Tibial nerve (tissue), 4 donors: ENCODE results near the gene ZNF467. TPM values are rescaled to one million over a fixed set of nuclear protein-coding genes. Genes with fewer than 3 reads are reported as not detected.

Source experiments
- DNase-seq, 2 donors: peaks; one replicate each; pipeline ENCODE4 v3.0.0-alpha.2; 2019; ENCODE audit warnings: low spot score in 2 of 2
- H3K27ac ChIP-seq, 4 donors: fragments of 200-600 bp; sonication (generic) in 3 of 4; one replicate each; pipeline ENCODE4 v1.5.1; 2017 to 2019; ENCODE audit warnings: mild to moderate bottlenecking in 1 of 4
- H3K27me3 ChIP-seq, 2 donors: fragments of 200-600 bp; sonication (generic) in 1 of 2; one replicate each; pipeline versions ENCODE4 v1.5.1 to v1.6.0; 2017 to 2019
- H3K36me3 ChIP-seq, 3 donors: fragments of 200-600 bp; sonication (generic); one replicate each; pipeline ENCODE4 v1.5.1; 2018 to 2019
- H3K4me1 ChIP-seq, 4 donors: fragments of 200-600 bp; sonication (generic) in 3 of 4; one replicate each; pipeline ENCODE4 v1.5.1; 2017 to 2019
- H3K4me3 ChIP-seq, 4 donors: fragments of 200-600 bp; sonication (generic) in 3 of 4; one replicate each; pipeline ENCODE4 v1.5.1; 2017 to 2019; ENCODE audit warnings: mild to moderate bottlenecking in 1 of 4, moderate library complexity in 1 of 4
- H3K9me3 ChIP-seq, 4 donors: fragments of 200-600 bp; sonication (generic) in 3 of 4; one replicate each; pipeline ENCODE4 v1.5.1; 2017 to 2019
- EP300 ChIP-seq, 2 donors: sonication (generic); formaldehyde crosslinking; IDR thresholded peaks; one replicate each; pipeline ENCODE4 v1.6.1; 2017; ENCODE audit warnings: antibody characterized with exemption in 2 of 2, mild to moderate bottlenecking in 1 of 2
- POLR2A ChIP-seq, 2 donors: fragments of 450-650 bp; IDR thresholded peaks; one replicate each; pipeline ENCODE4 v1.6.1; 2017; ENCODE audit warnings: antibody characterized with exemption in 2 of 2, mild to moderate bottlenecking in 2 of 2, moderate library complexity in 2 of 2
- WGBS, 2 donors: methylation state at CpG; one replicate each; pipeline ENCODE4 v1.1.5; 2018; 5-methylcytosine and 5-hydroxymethylcytosine counted together
- total RNA-seq, 4 donors: library from RNA; depleted of rRNA; stranded (reverse); fragments of >200 nt; gene quantifications; one replicate each; pipeline ENCODE4 v1.1.0, GENCODE V29; 2016
- TF ChIP-seq, protein P1 (sequence below), 5 experiments: fragments of 200-600 bp in 3 of 5; fragments of 450-650 bp in 2 of 5; sonication (generic) in 3 of 5; IDR thresholded peaks; one replicate each; pipeline ENCODE4 v1.5.1; 2016 to 2019; ENCODE audit warnings: antibody characterized with exemption in 5 of 5, mild to moderate bottlenecking in 3 of 5, moderate library complexity in 2 of 5

Gene ZNF467
- total RNA-seq, 4 donors from 2014 or later, result 3.3 to 15.9 (median 5.5) TPM

DNA sequence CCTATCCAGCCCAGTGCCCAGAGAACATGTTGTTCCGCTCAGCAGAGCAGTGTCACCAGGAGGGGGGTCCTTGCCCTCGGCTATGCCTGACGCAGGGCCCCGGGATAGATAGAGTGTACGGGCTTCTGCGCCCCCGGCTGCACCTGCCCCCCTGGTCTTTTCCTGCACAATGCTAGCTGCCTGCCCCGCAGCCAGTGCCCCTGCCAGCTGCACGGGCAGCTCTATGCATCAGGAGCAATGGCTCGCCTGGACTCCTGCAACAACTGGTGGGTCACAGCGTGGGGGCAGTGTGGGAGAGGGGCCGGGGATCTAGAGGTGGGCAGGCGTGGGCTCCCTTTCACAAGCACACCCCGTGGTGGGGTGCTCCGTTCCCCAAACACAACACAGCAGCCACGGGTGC is 33.3 kb upstream of the ZNF467 start:
- Histone ChIP-seq H3K9me3 (no peaks in the 10 kb centered on the region), H3K27me3 (no peaks in the 10 kb centered on the region), H3K4me3 (no peak overlapping the region), H3K27ac (no peak overlapping the region), H3K36me3 (no peaks in the 10 kb centered on the region), H3K4me1 (no peaks in the 10 kb centered on the region)
- no peak for TF ChIP-seq EP300 (IDR thresholded peaks at IDR 0.05)
- TF ChIP-seq POLR2A (IDR thresholded peaks at IDR 0.05), result no peak
- TF ChIP-seq, protein P1, sequence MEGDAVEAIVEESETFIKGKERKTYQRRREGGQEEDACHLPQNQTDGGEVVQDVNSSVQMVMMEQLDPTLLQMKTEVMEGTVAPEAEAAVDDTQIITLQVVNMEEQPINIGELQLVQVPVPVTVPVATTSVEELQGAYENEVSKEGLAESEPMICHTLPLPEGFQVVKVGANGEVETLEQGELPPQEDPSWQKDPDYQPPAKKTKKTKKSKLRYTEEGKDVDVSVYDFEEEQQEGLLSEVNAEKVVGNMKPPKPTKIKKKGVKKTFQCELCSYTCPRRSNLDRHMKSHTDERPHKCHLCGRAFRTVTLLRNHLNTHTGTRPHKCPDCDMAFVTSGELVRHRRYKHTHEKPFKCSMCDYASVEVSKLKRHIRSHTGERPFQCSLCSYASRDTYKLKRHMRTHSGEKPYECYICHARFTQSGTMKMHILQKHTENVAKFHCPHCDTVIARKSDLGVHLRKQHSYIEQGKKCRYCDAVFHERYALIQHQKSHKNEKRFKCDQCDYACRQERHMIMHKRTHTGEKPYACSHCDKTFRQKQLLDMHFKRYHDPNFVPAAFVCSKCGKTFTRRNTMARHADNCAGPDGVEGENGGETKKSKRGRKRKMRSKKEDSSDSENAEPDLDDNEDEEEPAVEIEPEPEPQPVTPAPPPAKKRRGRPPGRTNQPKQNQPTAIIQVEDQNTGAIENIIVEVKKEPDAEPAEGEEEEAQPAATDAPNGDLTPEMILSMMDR (IDR thresholded peaks at IDR 0.05), result no peak
- DNase-seq, result no peak
- 76 to 77% methylated on average over 14 to 16 of the region's 16 CpGs for WGBS, 2 donors

DNA sequence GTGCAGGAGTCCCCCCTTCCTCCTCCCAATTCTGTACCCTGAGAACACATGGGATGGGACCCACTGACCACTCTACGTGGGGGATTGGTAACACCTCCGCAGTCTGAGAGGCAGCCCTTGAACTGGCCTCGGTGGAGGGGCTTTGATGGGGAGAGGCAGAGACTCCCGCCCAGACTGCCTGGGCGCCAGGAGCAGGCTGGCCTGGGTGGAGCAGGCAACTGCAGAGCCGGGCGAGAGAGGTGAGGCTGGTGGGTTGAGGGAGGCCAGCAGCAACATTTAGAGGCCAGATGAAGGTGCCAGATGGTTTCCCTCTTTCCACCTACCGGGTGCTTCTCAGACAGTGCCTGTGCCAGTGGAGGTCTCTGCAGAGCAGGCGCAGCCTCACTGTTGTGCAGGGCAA is 30.7 kb upstream of the ZNF467 start:
- Histone ChIP-seq H3K9me3 (no peaks in the 10 kb centered on the region), H3K27ac (no peak overlapping the region), H3K4me1 (no peaks in the 10 kb centered on the region), H3K36me3 (no peaks in the 10 kb centered on the region), H3K4me3 (no peak overlapping the region), H3K27me3 (no peaks in the 10 kb centered on the region)
- no peak for DNase-seq
- WGBS, 2 donors, result 70 to 82% methylated on average over 9 of the region's 9 CpGs
- TF ChIP-seq, protein P1 (IDR thresholded peaks at IDR 0.05), result no peak
- TF ChIP-seq POLR2A (IDR thresholded peaks at IDR 0.05) (no peak), EP300 (IDR thresholded peaks at IDR 0.05) (no peak)

DNA sequence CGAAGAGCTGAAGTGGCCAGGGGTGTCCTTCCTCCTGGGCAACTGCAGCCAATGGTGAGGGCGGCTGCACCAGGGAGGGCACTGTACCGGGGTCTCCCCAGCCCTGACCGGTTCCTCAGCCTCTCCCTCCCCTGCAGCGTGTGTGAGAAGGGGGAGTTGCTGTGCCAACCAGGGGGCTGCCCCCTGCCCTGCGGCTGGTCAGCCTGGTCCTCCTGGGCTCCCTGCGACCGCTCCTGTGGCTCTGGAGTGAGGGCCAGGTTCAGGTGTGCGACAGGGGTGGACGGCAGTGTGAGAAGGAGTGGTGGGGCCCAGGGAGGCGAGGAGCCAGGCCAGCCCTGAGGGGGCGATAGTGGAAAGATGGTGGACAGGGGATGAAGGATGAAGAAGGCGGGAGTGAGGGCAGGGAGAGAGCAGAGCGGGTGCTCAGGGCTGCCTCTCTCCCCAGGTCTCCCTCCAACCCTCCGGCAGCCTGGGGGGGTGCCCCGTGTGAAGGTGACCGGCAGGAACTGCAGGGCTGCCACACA is 30.2 kb upstream of the ZNF467 start:
- Histone ChIP-seq H3K4me1 (no peaks in the 10 kb centered on the region), H3K4me3 (no peak overlapping the region), H3K27me3 (no peaks in the 10 kb centered on the region), H3K36me3 (no peaks in the 10 kb centered on the region), H3K9me3 (no peaks in the 10 kb centered on the region), H3K27ac (no peak overlapping the region)
- 75 to 81% methylated on average over 12 to 16 of the region's 17 CpGs for WGBS, 2 donors
- no peak for DNase-seq
- TF ChIP-seq EP300 (IDR thresholded peaks at IDR 0.05) (no peak), POLR2A (IDR thresholded peaks at IDR 0.05) (no peak)
- TF ChIP-seq, protein P1 (IDR thresholded peaks at IDR 0.05), result no peak

DNA sequence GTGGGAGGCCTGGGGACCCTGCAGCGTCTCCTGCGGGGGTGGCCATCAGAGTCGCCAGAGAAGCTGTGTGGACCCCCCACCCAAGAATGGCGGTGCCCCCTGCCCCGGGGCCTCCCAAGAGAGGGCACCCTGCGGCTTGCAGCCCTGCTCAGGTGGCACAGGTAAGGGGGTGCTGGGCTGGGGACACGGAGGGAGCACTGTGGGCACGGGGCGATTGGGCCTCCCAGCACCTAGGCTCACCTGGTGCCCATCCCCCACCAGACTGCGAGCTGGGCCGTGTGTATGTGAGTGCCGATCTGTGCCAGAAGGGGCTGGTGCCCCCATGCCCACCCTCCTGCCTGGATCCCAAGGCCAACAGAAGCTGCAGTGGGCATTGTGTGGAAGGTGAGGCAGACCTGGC is 29.6 kb upstream of the ZNF467 start:
- H3K4me1 ChIP-seq, result no peaks in the 10 kb centered on the region
- WGBS, 2 donors, result 77 to 80% methylated on average over 3 to 9 of the region's 12 CpGs
- TF ChIP-seq POLR2A (IDR thresholded peaks at IDR 0.05) (no peak), EP300 (IDR thresholded peaks at IDR 0.05) (no peak)
- TF ChIP-seq, protein P1 (IDR thresholded peaks at IDR 0.05), result no peak
- H3K36me3 ChIP-seq, result no peaks in the 10 kb centered on the region
- H3K27me3 ChIP-seq, result no peaks in the 10 kb centered on the region
- no peaks in the 10 kb centered on the region for H3K9me3 ChIP-seq
- no peak for DNase-seq
- no peak overlapping the region for H3K4me3 ChIP-seq
- no peak overlapping the region for H3K27ac ChIP-seq

DNA sequence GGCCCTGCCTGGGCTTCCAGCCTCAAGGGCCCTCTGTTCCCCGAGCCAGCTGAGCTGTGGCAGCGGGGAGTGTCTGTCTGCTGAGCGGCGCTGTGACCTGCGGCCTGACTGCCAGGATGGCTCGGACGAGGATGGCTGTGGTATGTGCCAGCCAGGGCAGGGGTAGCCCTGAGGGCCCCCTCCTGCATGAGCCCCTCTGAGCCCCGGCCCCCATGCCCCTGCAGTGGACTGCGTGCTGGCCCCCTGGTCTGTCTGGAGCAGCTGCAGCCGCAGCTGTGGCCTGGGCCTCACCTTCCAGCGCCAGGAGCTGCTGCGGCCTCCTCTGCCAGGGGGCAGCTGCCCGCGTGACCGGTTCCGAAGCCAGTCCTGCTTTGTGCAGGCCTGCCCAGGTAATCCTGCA is 28.4 kb upstream of the ZNF467 start:
- Histone ChIP-seq H3K9me3 (no peaks in the 10 kb centered on the region), H3K4me1 (no peaks in the 10 kb centered on the region), H3K4me3 (no peak overlapping the region), H3K27me3 (no peaks in the 10 kb centered on the region), H3K36me3 (no peaks in the 10 kb centered on the region), H3K27ac (no peak overlapping the region)
- TF ChIP-seq, protein P1 (IDR thresholded peaks at IDR 0.05), result no peak
- TF ChIP-seq POLR2A (IDR thresholded peaks at IDR 0.05), result no peak
- no peak for TF ChIP-seq EP300 (IDR thresholded peaks at IDR 0.05)
- WGBS, 2 donors, result 95 to 98% methylated on average over 5 to 8 of the region's 16 CpGs
- no peak for DNase-seq
